HepG2 (cell line): ENCODE data around the gene MDH2. TPM values are rescaled to one million over a fixed set of nuclear protein-coding genes. Genes with fewer than 3 reads are reported as not detected.

Experiments
- ATAC-seq: fragments of 200-7000 bp; cut with Tn5 transposase; 3 replicates; pipeline ENCODE4 v1.9.1; 2020; ENCODE audit warnings: mild to moderate bottlenecking, moderate library complexity
- BruUV-seq: library from RNA; stranded (reverse); fragments of 400-500 nt; replicated peaks from 2 replicates; lab custom pipeline; 2021; lab: Mats Ljungman, UMichigan
- CTCF ChIA-PET: fragments of 300-600 bp; formaldehyde crosslinking; extraction: SDS; loops from one replicate; lab custom pipeline; 2021; ENCODE audit warnings: low total read pairs, inconsistent platforms, low intra/inter-chr PET ratio; lab: Yijun Ruan, JAX
- POLR2A ChIA-PET: fragments of 350-600 bp; sonication (Branson Sonifier 250); formaldehyde crosslinking; loops from one replicate; lab custom pipeline; 2020; ENCODE audit warnings: antibody characterized with exemption, inconsistent platforms; lab: Yijun Ruan, JAX
- DNase-seq: peaks from one replicate; pipeline ENCODE4 v3.0.0-alpha.2; 2015; ENCODE audit warnings: low spot score
- FAIRE-seq: peaks from 3 replicates; lab custom pipeline; 2011; peaks lifted over from hg19 to GRCh38; lab: Jason Lieb, UNC
- H2AFZ ChIP-seq: one replicate; pipeline ENCODE4 v1.6.1; 2011; ENCODE audit warnings: low read length, inconsistent platforms
- H3K27ac ChIP-seq: fragments of 300-600 bp; 3 replicates; pipeline ENCODE4 v1.8.0; 2011; ENCODE audit warnings: mixed run types, mild to moderate bottlenecking, mixed read lengths, low read length, inconsistent platforms; ENCODE audit not compliant: insufficient read depth; ENCODE audit errors: extremely low read length
- H3K27me3 ChIP-seq, 2 experiments: fragments of 200-600 bp in 1 of 2; 2 replicates in 1 of 2; 3 replicates in 1 of 2; pipeline versions ENCODE4 v1.6.0 to v1.8.0; 2011; ENCODE audit warnings: low read length in 2 of 2, mild to moderate bottlenecking in 2 of 2, moderate library complexity in 2 of 2, inconsistent platforms in 1 of 2; ENCODE audit not compliant: insufficient read depth in 2 of 2, control insufficient read depth in 1 of 2
- H3K36me3 ChIP-seq, 2 experiments: fragments of 200-600 bp in 1 of 2; replicated peaks in 1 of 2; 2 replicates in 1 of 2; 3 replicates in 1 of 2; pipeline versions ENCODE4 v1.5.1 to v1.8.0; 2011; ENCODE audit warnings: low read length in 2 of 2, inconsistent platforms in 1 of 2; ENCODE audit not compliant: insufficient read depth in 2 of 2, control insufficient read depth in 1 of 2
- H3K4me1 ChIP-seq: 2 replicates; pipeline ENCODE4 v1.5.1; 2012; ENCODE audit warnings: low read length, inconsistent platforms; ENCODE audit not compliant: insufficient read depth
- H3K4me2 ChIP-seq: 2 replicates; pipeline ENCODE4 v1.6.0; 2011; ENCODE audit warnings: low read depth, low read length, inconsistent platforms
- H3K4me3 ChIP-seq, 3 experiments: fragments of 200-600 bp in 1 of 3; sonication (generic), shearing (Covaris generic) in 1 of 3; replicated peaks in 1 of 3; 2 replicates each; pipeline ENCODE4 v1.5.1; 2011 to 2016; ENCODE audit warnings: low read length in 3 of 3, inconsistent platforms in 2 of 3, low read depth in 2 of 3, mild to moderate bottlenecking in 2 of 3, control low read depth in 1 of 3, mixed read lengths in 1 of 3; ENCODE audit not compliant: insufficient read depth in 1 of 3
- H3K79me2 ChIP-seq: one replicate; pipeline ENCODE4 v1.6.1; 2011; ENCODE audit warnings: low read length, inconsistent platforms; ENCODE audit not compliant: insufficient read depth
- H3K9ac ChIP-seq: 2 replicates; pipeline ENCODE4 v1.6.0; 2011; ENCODE audit warnings: mild to moderate bottlenecking, low read depth, low read length, inconsistent platforms; ENCODE audit not compliant: insufficient read depth
- H3K9me3 ChIP-seq: 2 replicates; pipeline ENCODE4 v1.5.1; 2012; ENCODE audit warnings: mild to moderate bottlenecking, low read length
- H4K20me1 ChIP-seq: 2 replicates; pipeline ENCODE4 v1.6.0; 2011; ENCODE audit warnings: inconsistent platforms, mild to moderate bottlenecking, low read length, moderate library complexity; ENCODE audit not compliant: insufficient read depth
- MBD4 ChIP-seq: IDR thresholded peaks from 2 replicates; pipeline ENCODE4 v1.6.1; 2012; ENCODE audit warnings: low read length, inconsistent platforms, borderline replicate concordance
- NR2F2 ChIP-seq: IDR thresholded peaks from 2 replicates; pipeline ENCODE4 v1.6.1; 2012; ENCODE audit warnings: low read depth, inconsistent platforms, borderline replicate concordance
- POLR2A ChIP-seq, 2 experiments: IDR thresholded peaks; 2 replicates each; pipeline ENCODE4 v1.6.1; 2011; ENCODE audit warnings: low read depth in 2 of 2, low read length in 2 of 2, mild to moderate bottlenecking in 1 of 2, moderate library complexity in 1 of 2; ENCODE audit not compliant: insufficient read depth in 1 of 2
- RXRA ChIP-seq: sonication (generic); formaldehyde crosslinking; IDR thresholded peaks from 2 replicates; pipeline ENCODE4 v1.5.1; 2020; ENCODE audit warnings: missing genetic modification reagents
- ZC3H4 ChIP-seq: sonication (generic); formaldehyde crosslinking; IDR thresholded peaks from 2 replicates; pipeline ENCODE4 v1.4.0; 2020; ENCODE audit warnings: missing genetic modification reagents, borderline replicate concordance
- ZNF30 ChIP-seq: sonication (generic); formaldehyde crosslinking; IDR thresholded peaks from 2 replicates; pipeline ENCODE4 v1.5.0; 2020; ENCODE audit warnings: mild to moderate bottlenecking, missing genetic modification reagents
- ZNF329 ChIP-seq: sonication (generic); formaldehyde crosslinking; IDR thresholded peaks from 2 replicates; pipeline ENCODE4 v1.9.0; 2021; ENCODE audit warnings: low read depth, mild to moderate bottlenecking, missing genetic modification reagents
- WGBS: methylation state at CpG from one replicate; pipeline ENCODE4 v1.1.6; 2017; ENCODE audit warnings: low lambda C conversion rate; 5-methylcytosine and 5-hydroxymethylcytosine counted together
- in situ Hi-C: cut with HindIII; loops from 2 replicates; pipeline ENCODE4 v1.10.0; 2017; ENCODE audit warnings: low pct_unique_long_range_greater_than_20kb; ENCODE audit not compliant: extremely low pct_ligation_motif_present
- intact Hi-C: fragments of 100-400 bp; cut with micrococcal nuclease; formaldehyde crosslinking; loops from one replicate; pipeline ENCODE4 v1.10.0; 2022; ENCODE audit not compliant: unreplicated experiment
- polyA plus RNA-seq, 8 experiments: library from polyadenylated mRNA; depleted of rRNA in 3 of 8; stranded (reverse) in 7 of 8; unstranded in 1 of 8; fragments of >200 nt; fragmentation: Illumina TruSeq in 4 of 8; extraction: Trizol in 4 of 8; gene quantifications; 2 replicates each; pipeline versions ENCODE4 v1.2.1 to v1.2.3, GENCODE V29; 2011 to 2016; ENCODE audit warnings: low read depth in 4 of 8, missing spikeins in 1 of 8, mixed read lengths in 1 of 8; ENCODE audit not compliant: insufficient read depth in 1 of 8
- total RNA-seq, 5 experiments: library from RNA; depleted of rRNA; stranded (reverse); fragments of >200 nt; fragmentation: Illumina TruSeq; extraction: Trizol; gene quantifications; 2 replicates each; pipeline ENCODE4 v1.2.3, GENCODE V29; 2016; ENCODE audit warnings: low read depth in 1 of 5
- TF ChIP-seq, protein P1 (sequence below): sonication (generic); IDR thresholded peaks from 2 replicates; pipeline ENCODE4 v1.6.1; 2016; ENCODE audit warnings: low read depth, borderline replicate concordance
- TF ChIP-seq, protein P2 (sequence below): sonication (generic); formaldehyde crosslinking; IDR thresholded peaks from 2 replicates; pipeline ENCODE4 v1.4.0; 2020; ENCODE audit warnings: mild to moderate bottlenecking, missing genetic modification reagents
- TF ChIP-seq, protein P3 (sequence below): sonication (generic); formaldehyde crosslinking; conservative IDR thresholded peaks from 2 replicates; pipeline ENCODE4 v1.4.0; 2020; ENCODE audit warnings: mild to moderate bottlenecking, missing genetic modification reagents, moderate library complexity

The MDH2 gene
- total and polyA plus RNA-seq, 2 of the 13 experiments (the other 11 are each of a cell fraction or from before 2014, with no cell fraction given), result 81.4 to 90.3 TPM

DNA sequence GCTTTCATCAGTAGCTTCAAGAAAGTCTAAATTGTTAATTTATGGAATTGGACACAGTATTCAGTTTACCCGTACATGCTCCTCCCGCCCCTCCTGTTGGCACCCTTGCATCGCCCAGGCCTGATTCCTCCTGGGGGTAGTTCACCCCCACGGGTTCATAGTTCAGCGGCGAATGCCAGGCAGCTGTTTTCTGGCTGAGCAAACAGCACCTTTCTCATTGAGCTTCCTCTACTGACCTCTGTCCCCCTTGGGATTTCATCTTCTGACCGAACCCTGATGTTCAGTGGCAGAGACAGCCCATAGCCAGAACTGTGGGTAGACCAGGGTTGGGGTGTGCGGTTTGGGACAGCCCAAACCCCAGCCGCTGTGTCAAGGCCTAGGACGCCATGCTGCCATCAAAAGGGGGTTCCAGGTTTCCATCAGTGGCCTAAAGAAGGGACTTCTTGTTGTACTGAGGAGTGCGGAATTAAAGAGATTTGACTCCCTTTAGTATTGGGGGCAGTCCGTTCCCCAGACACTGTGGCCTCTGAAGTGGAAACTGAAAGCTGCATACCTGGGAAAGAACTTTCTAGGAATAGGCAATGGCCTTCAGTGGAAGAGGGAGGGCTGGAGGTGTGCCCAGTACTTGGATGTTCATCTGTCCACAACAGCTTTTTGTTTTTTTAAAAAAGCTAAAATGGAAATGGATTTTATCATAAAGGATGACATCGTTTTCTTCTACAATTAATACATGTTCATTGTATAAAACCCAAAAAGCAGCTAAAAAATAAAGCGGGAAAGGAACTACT lies 19.0 kb downstream of the MDH2 start:
- Histone ChIP-seq H3K36me3 (peaks cover 36 to 58% of the 10 kb centered on the region in 2 experiments), H3K4me1 (peaks cover 21% of the 10 kb centered on the region), H3K4me2 (no peak overlapping the region), H3K9ac (no peak overlapping the region), H3K27me3 (no peaks in the 10 kb centered on the region), H3K79me2 (no peaks in the 10 kb centered on the region), H3K27ac (peak overlapping the region; percentile 20), H2AFZ (no peak overlapping the region), H3K4me3 (no peak overlapping the region), H4K20me1 (no peaks in the 10 kb centered on the region; the same call in 1 of the 2 replicates), H3K9me3 (no peaks in the 10 kb centered on the region)
- POLR2A ChIA-PET, result interaction anchor here (0.6 to 2.8 kb wide), 6 partner anchors 8 to 62 kb away, joined by 3 to 13 read pairs (median 4); partner anchors contain the start of genes MDH2 and STYXL1
- FAIRE-seq (no peak), DNase-seq (no peak), ATAC-seq (peak; percentile 4; the same call in 2 of the 3 replicates)
- CTCF ChIA-PET, result no interaction called here
- in situ Hi-C loops, result loop anchor here (5.0 kb wide), 1 partner anchor 65 kb away; no protein-coding TSS in a partner anchor
- BruUV-seq, result no TSS peak
- WGBS, result 71% methylated on average over 12 of the region's 14 CpGs
- intact Hi-C loops, result no loop called here
- TF ChIP-seq NR2F2 (0 out of 2 replicates have a peak, but pooled peaks have one; percentile 42), POLR2A (IDR thresholded peaks at IDR 0.05; ENCODE audit: insufficient read depth in 1 of 2, low read depth in 2 of 2, low read length in 2 of 2) (peak in 1 of 2 experiments; percentile 24; a peak in 1 of 4 replicates), ZNF329 (CRISPR knock-in tag) (no peak), ZC3H4 (CRISPR knock-in tag) (0 out of 2 replicates have a peak, but pooled peaks have one; percentile 47), RXRA (0 out of 2 replicates have a peak, but pooled peaks have one; percentile 51), MBD4 (0 out of 2 replicates have a peak, but pooled peaks have one; percentile 10), ZNF30 (CRISPR knock-in tag) (no peak)
- TF ChIP-seq, protein P1, sequence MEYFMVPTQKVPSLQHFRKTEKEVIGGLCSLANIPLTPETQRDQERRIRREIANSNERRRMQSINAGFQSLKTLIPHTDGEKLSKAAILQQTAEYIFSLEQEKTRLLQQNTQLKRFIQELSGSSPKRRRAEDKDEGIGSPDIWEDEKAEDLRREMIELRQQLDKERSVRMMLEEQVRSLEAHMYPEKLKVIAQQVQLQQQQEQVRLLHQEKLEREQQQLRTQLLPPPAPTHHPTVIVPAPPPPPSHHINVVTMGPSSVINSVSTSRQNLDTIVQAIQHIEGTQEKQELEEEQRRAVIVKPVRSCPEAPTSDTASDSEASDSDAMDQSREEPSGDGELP, result peak; percentile 64; the same call in 1 of the 2 replicates
- TF ChIP-seq, protein P2, sequence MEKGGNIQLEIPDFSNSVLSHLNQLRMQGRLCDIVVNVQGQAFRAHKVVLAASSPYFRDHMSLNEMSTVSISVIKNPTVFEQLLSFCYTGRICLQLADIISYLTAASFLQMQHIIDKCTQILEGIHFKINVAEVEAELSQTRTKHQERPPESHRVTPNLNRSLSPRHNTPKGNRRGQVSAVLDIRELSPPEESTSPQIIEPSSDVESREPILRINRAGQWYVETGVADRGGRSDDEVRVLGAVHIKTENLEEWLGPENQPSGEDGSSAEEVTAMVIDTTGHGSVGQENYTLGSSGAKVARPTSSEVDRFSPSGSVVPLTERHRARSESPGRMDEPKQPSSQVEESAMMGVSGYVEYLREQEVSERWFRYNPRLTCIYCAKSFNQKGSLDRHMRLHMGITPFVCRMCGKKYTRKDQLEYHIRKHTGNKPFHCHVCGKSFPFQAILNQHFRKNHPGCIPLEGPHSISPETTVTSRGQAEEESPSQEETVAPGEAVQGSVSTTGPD (CRISPR knock-in tag), result no peak
- TF ChIP-seq, protein P3, sequence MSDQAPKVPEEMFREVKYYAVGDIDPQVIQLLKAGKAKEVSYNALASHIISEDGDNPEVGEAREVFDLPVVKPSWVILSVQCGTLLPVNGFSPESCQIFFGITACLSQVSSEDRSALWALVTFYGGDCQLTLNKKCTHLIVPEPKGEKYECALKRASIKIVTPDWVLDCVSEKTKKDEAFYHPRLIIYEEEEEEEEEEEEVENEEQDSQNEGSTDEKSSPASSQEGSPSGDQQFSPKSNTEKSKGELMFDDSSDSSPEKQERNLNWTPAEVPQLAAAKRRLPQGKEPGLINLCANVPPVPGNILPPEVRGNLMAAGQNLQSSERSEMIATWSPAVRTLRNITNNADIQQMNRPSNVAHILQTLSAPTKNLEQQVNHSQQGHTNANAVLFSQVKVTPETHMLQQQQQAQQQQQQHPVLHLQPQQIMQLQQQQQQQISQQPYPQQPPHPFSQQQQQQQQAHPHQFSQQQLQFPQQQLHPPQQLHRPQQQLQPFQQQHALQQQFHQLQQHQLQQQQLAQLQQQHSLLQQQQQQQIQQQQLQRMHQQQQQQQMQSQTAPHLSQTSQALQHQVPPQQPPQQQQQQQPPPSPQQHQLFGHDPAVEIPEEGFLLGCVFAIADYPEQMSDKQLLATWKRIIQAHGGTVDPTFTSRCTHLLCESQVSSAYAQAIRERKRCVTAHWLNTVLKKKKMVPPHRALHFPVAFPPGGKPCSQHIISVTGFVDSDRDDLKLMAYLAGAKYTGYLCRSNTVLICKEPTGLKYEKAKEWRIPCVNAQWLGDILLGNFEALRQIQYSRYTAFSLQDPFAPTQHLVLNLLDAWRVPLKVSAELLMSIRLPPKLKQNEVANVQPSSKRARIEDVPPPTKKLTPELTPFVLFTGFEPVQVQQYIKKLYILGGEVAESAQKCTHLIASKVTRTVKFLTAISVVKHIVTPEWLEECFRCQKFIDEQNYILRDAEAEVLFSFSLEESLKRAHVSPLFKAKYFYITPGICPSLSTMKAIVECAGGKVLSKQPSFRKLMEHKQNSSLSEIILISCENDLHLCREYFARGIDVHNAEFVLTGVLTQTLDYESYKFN, result peak; percentile 37; the same call in 1 of the 2 replicates
